SJSA1 (cell line): Measurements from ENCODE around the gene CCDC106. TPM values are rescaled to one million over a fixed set of nuclear protein-coding genes. Genes with fewer than 3 reads are reported as not detected.

Experiments used
- DNase-seq, 2 experiments: peaks; one replicate each; pipeline ENCODE4 v3.0.0-alpha.2; 2015 to 2020; ENCODE audit warnings: low spot score in 2 of 2, low read depth in 1 of 2
- H3K27ac ChIP-seq: fragments of 250-450 bp; sonication (Bioruptor Pico); 2 replicates; pipeline ENCODE4 v1.5.1; 2020; ENCODE audit warnings: mild to moderate bottlenecking, moderate library complexity
- H3K27me3 ChIP-seq: fragments of 250-450 bp; sonication (Bioruptor Pico); replicated peaks from 2 replicates; pipeline ENCODE4 v1.5.1; 2020; ENCODE audit warnings: mild to moderate bottlenecking, moderate library complexity
- H3K36me3 ChIP-seq: fragments of 250-450 bp; sonication (Bioruptor Pico); 2 replicates; pipeline ENCODE4 v1.5.1; 2020; ENCODE audit warnings: mild to moderate bottlenecking
- H3K4me1 ChIP-seq: fragments of 250-450 bp; sonication (Bioruptor Pico); replicated peaks from 2 replicates; pipeline ENCODE4 v1.6.1; 2021; ENCODE audit warnings: mild to moderate bottlenecking
- H3K4me3 ChIP-seq: fragments of 250-450 bp; sonication (Bioruptor Pico); 2 replicates; pipeline ENCODE4 v1.5.1; 2020; ENCODE audit warnings: mild to moderate bottlenecking
- H3K9me3 ChIP-seq: fragments of 250-450 bp; sonication (Bioruptor Pico); replicated peaks from 2 replicates; pipeline ENCODE4 v1.5.1; 2020; ENCODE audit warnings: mild to moderate bottlenecking
- total RNA-seq: library from RNA; depleted of rRNA; stranded (reverse); fragments of >200 nt; shearing (Covaris generic); gene quantifications from 2 replicates; pipeline ENCODE4 v1.2.3, GENCODE V29; 2014

The CCDC106 gene
- total RNA-seq, 1 experiment from 2014 or later = 6.0 TPM

DNA sequence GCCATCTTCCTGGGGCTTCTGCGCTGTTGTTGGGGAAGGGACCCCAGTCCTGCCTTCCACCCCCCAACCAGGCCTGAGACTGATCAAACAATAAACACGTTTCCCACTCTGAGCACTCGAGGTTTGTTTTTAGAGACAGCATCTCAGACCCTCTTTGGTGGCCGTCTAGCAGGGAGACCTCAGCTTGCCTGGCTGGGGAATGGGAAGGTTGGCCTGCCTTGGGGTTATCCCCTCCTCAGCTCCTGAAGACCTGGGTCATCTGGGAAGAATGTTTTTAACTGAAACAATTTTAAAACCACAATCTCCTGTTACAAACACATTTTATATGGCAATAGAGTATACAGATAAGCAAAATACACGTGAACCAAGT, 2.5 kb upstream of the CCDC106 start:
- H3K9me3 ChIP-seq = no peaks in the 10 kb centered on the region
- H3K27me3 ChIP-seq = no peaks in the 10 kb centered on the region
- H3K4me1 ChIP-seq = peaks cover 39% of the 10 kb centered on the region
- no peak for DNase-seq
- H3K36me3 ChIP-seq = peaks cover 37% of the 10 kb centered on the region
- no peak overlapping the region for H3K4me3 ChIP-seq
- no peak overlapping the region for H3K27ac ChIP-seq

DNA sequence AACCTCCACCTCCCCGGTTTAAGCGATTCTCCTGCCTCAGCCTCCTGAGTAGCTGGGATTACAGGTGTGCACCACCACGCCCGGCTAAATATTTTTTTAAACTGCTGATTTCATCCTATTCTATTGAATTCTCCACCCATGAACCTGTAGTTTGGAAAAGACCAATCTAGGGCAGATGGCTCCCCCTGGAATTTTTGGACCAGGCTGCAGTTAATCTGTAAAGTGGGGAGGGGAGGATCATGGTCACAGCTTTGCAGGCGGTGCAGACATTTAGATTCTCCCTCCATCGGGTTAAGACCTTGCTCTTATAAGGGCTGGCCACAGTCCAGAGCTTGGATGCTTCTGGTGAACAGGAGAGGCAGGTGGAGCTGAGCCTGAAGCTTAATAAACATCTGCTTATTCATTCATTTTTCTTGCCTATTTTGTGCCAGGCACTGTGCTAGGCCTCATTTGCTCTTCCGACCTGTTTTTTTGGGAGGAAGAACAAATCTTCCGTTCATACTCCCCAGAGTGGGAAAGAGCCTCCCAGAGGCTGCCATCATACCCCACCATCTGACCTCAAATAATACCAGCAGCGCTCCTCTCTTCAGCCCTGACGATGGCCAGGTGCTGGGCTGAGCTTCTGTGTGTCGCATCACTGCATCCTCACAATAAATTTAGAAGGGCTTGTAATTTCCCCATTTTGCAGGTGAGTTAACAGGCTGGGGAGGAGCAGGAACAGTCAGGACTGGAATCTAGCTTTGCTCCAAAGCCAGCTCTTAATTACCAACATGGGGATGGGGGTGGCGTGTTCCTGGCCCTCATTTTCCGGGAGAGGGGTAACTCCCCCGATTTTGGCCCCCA, 902 bp upstream of the CCDC106 start:
- H3K27me3 ChIP-seq = no peaks in the 10 kb centered on the region
- H3K9me3 ChIP-seq = no peaks in the 10 kb centered on the region
- H3K4me3 ChIP-seq = no peak overlapping the region; the same call in 1 of the 2 replicates
- no peak overlapping the region for H3K27ac ChIP-seq
- H3K4me1 ChIP-seq = peaks cover 35% of the 10 kb centered on the region
- H3K36me3 ChIP-seq = peaks cover 37% of the 10 kb centered on the region
- DNase-seq = no peak

DNA sequence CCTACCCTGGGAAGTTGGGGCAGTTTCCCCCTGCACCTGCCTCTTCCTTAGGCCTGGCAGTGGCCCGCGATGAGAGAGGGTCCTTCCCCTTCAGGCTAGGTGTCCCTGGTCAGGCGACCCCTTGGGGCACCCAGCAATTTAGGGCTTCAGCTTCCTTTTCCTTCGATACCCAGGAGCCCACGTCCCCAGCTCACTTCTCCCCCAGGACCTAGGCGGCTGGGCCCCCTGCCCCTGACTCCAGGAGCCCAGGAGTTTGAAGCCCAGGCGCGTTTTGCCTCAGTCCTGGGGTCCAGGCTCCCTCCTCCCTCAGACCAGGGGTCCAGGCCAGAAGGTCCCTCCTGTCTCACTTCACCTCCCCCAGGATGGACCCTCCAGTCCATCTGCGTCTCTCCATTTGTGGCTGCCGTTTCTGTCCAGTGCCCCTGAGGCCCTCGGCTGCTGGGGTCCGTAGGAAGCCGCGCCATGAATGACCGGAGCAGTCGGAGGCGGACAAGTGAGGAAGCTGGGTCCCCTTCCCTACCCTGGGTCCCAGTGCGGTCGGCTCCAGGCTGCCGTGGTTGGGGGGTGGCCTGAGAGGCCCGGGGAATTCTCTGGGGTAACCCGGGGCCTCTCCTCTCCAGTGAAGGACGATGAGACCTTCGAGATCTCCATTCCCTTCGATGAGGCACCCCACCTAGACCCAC, 714 bp downstream of the CCDC106 start:
- Histone ChIP-seq H3K9me3 (no peaks in the 10 kb centered on the region), H3K36me3 (peaks cover 27% of the 10 kb centered on the region), H3K4me1 (peaks cover 26% of the 10 kb centered on the region), H3K4me3 (peak overlapping the region; percentile 57), H3K27ac (no peak overlapping the region), H3K27me3 (no peaks in the 10 kb centered on the region)
- DNase-seq = peak in 1 of 2 experiments; percentile 40

DNA sequence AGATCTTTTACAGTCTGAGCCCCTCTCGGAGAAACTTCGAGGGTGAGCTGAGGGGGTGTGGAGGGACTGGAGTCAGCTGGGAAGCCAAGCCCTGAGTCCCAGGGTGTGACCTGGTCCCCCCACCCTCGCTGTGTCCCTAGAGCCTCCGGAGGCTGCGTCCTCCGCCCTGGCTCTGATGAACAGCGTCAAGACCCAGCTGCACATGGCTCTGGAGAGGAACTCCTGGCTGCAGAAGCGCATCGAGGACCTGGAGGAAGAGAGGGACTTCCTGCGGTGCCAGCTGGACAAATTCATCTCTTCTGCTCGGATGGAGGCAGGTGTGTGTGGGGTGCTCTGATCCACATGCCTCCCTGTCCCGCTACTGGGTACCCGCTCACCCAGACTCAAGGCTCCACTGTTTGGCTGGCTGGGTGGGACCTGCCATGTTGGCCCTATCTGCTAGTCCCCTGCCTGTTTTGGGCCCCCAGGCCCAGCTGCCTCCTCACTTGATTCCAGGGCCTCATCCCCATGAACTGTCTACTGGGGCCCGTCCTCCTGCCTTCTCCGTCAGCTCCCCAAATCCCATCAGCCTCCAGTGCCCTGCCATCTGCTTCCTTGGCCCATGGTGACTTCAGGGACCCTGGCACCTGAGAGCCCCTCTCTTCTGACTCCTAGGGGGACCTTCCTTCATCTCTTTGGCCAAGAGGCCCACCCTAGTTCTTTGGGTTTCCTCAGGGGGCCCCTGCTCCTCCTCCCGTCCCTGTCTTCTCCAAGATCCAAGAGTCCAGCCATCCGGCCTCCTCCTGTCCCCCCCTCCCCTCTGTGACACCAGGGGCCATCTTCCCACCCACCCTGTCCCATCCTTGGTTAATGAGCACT, 1.5 kb downstream of the CCDC106 start:
- no peaks in the 10 kb centered on the region for H3K27me3 ChIP-seq
- peaks cover 27% of the 10 kb centered on the region for H3K36me3 ChIP-seq
- H3K4me1 ChIP-seq = peaks cover 22% of the 10 kb centered on the region
- DNase-seq = no peak
- no peaks in the 10 kb centered on the region for H3K9me3 ChIP-seq
- no peak overlapping the region for H3K27ac ChIP-seq
- H3K4me3 ChIP-seq = no peak overlapping the region

DNA sequence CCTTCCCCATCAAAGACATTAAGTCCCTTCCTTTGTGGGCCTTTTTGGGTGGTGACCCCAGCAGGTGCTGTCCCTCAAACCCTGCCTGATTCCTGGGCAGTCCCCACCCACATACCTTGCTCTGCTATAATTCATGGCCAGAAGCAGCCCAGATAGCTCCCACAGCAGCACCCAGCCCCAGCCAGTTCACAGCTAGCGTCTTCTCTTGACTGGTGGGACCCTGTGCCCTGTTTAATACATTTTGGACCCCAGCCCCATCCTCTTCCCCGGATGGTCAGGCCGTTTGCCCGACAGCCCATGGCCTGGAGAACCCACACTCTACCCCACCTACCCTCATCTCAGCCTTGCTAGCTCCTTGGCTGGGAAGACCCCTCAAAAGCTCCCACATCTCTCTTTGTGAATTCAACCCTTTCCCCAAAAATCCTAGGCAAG, 2.1 kb downstream of the CCDC106 start:
- Histone ChIP-seq H3K4me3 (no peak overlapping the region), H3K27me3 (no peaks in the 10 kb centered on the region), H3K9me3 (no peaks in the 10 kb centered on the region), H3K36me3 (peaks cover 23% of the 10 kb centered on the region), H3K27ac (no peak overlapping the region), H3K4me1 (peaks cover 16% of the 10 kb centered on the region)
- no peak for DNase-seq

DNA sequence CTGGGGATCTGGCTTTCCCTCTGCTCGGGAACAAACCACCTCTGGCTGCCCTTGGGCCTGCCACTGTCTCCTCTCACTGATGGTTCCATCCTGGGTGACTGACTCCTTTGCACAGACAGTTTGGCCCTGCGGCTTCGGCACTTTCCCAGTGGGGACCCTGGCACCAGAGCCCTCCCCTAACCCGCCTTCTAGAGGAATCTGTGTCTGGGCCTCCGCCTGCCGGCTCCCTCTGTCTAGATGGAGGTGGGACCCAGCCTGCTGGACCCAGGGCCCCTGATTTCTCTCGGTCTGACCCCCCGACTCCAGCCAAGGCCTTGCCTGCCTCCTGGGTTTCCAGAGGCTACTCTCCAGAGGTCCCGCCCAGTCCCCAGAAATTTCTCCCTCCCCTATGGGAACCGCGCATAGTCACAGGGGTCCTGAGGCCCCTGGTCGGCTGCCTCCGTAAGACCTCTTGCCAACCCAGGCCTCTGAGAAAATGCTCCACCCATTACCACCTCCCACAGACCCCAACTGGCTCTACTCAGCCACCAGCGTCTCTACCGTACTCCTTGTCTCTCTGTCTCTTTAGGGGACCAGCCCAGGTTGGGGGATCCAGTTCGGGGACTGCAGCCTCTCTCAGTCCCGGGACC, 2.7 kb downstream of the CCDC106 start:
- Histone ChIP-seq H3K27ac (no peak overlapping the region), H3K9me3 (no peaks in the 10 kb centered on the region)

DNA sequence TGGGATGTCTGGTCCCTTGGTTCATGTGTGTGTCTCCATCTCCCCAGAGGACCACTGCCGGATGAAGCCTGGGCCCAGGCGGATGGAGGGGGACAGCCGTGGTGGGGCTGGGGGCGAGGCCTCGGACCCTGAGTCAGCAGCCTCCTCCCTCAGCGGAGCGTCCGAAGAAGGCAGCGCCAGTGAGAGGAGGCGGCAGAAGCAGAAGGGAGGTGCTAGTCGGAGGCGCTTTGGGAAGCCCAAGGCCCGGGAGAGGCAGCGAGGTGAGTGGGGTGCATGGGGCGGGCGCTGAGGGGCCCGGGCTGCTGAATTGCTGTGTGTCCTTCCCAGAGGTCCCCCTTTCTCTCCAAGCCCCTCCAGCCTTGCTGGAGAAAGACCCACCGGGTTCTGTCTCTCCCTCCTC, 3.2 kb downstream of the CCDC106 start:
- no peaks in the 10 kb centered on the region for H3K9me3 ChIP-seq
- no peak overlapping the region for H3K4me3 ChIP-seq
- no peaks in the 10 kb centered on the region for H3K27me3 ChIP-seq
- H3K36me3 ChIP-seq = peaks cover 26% of the 10 kb centered on the region
- peaks cover 18% of the 10 kb centered on the region; the same call in 1 of the 2 replicates for H3K4me1 ChIP-seq
- H3K27ac ChIP-seq = no peak overlapping the region
- DNase-seq = peak in 1 of 2 experiments; percentile 43

More for the DNA sequence above, 2.7 kb downstream of the CCDC106 start:
- Histone ChIP-seq H3K4me1 (peaks cover 16% of the 10 kb centered on the region; the same call in 1 of the 2 replicates), H3K4me3 (no peak overlapping the region), H3K27me3 (no peaks in the 10 kb centered on the region), H3K36me3 (peaks cover 23% of the 10 kb centered on the region)
- DNase-seq = peak in 1 of 2 experiments; percentile 41

DNA sequence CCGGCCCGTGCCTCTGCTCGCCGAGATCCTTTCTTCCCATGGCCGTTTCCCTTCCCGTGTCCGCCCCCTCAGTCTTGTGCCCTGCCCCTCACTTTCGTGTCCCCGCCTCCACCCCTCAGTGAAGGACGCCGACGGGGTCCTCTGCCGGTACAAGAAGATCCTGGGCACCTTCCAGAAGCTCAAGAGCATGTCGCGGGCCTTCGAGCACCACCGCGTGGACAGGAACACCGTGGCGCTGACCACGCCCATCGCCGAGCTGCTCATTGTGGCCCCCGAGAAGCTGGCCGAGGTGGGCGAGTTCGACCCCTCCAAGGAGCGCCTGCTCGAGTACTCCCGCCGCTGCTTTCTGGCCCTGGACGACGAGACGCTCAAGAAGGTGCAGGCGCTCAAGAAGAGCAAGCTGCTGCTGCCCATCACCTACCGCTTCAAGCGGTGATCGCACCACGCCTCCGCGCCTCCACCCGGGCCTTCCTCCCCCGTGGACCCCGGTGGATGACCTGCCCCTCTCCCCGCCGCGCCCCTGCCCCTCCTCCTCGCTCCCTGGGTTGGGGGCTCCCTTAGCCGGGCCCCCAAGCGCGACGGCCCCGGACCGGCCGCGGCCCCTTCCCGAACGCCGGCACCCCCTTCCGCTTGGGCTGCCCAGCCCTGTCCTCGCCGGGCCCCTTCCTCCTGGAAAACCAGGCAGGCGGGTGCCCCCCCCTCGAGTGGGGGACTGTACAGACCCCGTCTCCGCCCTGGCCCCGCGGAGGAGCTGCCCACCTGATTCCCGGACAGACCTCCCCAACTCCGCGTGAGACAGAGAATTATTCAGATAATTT, 4.5 kb downstream of the CCDC106 start:
- no peak overlapping the region for H3K4me3 ChIP-seq
- H3K9me3 ChIP-seq = no peaks in the 10 kb centered on the region
- no peak for DNase-seq
- no peaks in the 10 kb centered on the region for H3K27me3 ChIP-seq
- no peak overlapping the region for H3K27ac ChIP-seq
- H3K4me1 ChIP-seq = peaks cover 25% of the 10 kb centered on the region; the same call in 1 of the 2 replicates
- H3K36me3 ChIP-seq = peaks cover 21% of the 10 kb centered on the region

DNA sequence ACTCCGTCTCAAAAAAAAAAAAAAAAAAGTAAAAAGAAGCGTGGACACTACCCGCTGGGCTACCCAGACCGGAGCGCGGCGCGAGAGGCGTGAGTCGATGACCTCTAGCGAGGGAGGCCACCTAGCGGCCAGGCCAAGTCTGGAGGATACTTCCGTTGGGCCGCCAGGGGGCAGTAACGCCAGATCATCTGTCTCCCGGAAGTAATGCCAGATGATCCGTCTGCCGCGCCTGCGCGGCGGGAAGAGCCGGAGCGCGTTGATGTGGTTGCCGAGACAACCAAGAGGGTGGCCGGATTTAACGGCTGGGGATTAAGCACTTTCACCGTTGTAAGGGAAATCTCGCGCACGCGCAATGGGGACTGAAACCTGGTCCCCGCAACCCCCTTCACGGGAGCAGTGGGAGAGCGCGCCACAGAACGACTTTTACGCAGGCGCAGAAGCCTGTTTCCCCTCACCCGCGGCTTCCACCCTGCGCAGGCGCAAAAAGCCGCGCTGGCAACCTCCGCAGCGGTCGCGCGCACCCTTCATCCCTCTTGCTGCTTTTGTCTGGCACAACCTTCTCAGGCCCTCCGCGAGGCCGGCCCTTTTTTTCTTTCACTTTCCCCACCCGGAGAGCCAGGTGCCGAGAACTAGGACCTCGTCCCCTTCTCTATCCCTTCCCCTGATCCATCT, 5.8 kb downstream of the CCDC106 start:
- Histone ChIP-seq H3K27me3 (no peaks in the 10 kb centered on the region), H3K36me3 (peaks cover 23% of the 10 kb centered on the region), H3K4me3 (peak overlapping the region; percentile 89), H3K9me3 (no peaks in the 10 kb centered on the region), H3K4me1 (peaks cover 14% of the 10 kb centered on the region; the same call in 1 of the 2 replicates), H3K27ac (peak overlapping the region; percentile 92)
- peak; percentile 99 for DNase-seq

DNA sequence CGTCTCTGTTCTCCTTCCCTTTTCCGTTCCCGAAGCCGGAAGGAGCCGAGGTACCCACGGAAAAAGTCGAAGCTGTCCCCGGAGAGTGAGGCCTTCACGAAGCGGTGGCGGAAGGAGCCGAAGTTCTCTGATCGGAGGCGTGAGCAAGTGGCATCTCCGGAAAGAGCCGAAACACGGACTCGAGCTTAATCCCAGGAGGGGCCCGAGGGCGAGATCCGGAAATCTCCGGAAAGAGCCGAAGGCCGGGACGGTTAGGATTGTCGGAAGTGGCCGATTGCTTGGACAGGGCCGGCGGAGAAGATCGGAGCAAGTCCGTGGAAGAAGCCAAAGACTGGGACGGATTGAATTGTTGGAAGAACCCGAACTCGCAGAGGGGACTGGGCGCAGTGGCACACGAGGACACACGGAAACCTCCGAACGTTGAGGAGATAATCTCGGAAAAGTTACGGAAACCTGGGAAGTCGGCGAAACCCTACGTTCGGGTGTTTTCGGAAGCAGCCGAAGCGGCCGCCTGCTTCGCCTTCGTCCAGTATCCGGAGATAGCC, 6.4 kb downstream of the CCDC106 start:
- Histone ChIP-seq H3K9me3 (no peaks in the 10 kb centered on the region), H3K27ac (peak overlapping the region; percentile 92), H3K4me1 (peaks cover 14% of the 10 kb centered on the region; the same call in 1 of the 2 replicates), H3K36me3 (peaks cover 29% of the 10 kb centered on the region), H3K4me3 (peak overlapping the region; percentile 89), H3K27me3 (no peaks in the 10 kb centered on the region)
- DNase-seq = peak; percentile 99

DNA sequence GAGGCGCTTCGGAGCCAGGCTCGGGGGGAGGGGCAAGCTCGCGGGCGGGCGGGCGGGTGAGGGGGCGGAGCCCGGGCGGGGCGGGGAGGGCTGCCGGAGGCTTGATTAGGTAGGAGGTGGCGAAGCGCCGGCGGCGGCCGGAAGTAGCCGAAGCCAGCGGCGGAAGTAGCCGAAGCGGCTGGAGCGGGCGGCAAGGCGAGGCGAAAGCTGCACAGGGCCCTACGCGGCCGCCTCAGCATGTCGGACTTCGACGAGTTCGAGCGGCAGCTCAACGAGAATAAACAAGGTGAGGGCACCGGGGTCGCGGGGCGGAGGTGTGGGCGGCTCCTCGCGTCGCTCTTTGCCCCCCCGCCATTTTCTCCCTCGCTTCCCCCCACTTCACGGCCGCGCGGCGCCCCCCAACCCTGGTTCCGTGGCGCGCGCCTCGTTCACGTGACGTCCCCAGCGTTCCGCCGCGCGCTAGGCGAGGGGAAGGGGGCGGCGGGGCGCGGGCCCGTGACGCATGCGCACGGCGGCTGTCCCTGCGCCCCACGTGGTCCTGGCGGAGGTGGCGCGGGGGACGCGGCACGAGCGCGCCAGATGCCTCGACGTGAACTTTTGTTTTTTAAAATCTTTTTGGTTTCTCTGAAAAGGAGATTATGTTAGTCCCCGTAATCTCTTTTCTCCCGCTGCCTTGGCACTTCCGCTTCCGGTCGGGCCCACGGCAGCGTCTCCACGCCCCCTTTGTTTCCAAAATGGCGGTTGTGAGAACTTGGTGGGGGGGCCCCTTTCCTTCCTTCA, 7.0 kb downstream of the CCDC106 start, which contains the start of gene U2AF2:
Gene U2AF2 (plus strand): TSS at position 168 of the 780 bp plus-strand sequence. CDS start 70 bp downstream, at position 238.
- peak within 1 kb of the TSS; percentile 89 for H3K4me3 ChIP-seq
- peaks cover 14% of the 10 kb centered on the region; the same call in 1 of the 2 replicates for H3K4me1 ChIP-seq
- peak; percentile 87 to 97 for DNase-seq
- peaks cover 34% of the 10 kb centered on the region for H3K36me3 ChIP-seq
- no peaks in the 10 kb centered on the region for H3K9me3 ChIP-seq
- H3K27ac ChIP-seq = peak within 1 kb of the TSS; percentile 92
- H3K27me3 ChIP-seq = no peaks in the 10 kb centered on the region
